HepG2 (cell line): ENCODE data around the gene RXYLT1. TPM values are rescaled to one million over a fixed set of nuclear protein-coding genes. Genes with fewer than 3 reads are reported as not detected.

Source experiments
- ATAC-seq: fragments of 200-7000 bp; cut with Tn5 transposase; 3 replicates; pipeline ENCODE4 v1.9.1; 2020; ENCODE audit warnings: mild to moderate bottlenecking, moderate library complexity
- BruUV-seq: library from RNA; stranded (reverse); fragments of 400-500 nt; replicated peaks from 2 replicates; lab custom pipeline; 2021; lab: Mats Ljungman, UMichigan
- CTCF ChIA-PET: fragments of 300-600 bp; formaldehyde crosslinking; extraction: SDS; loops from one replicate; lab custom pipeline; 2021; ENCODE audit warnings: low total read pairs, inconsistent platforms, low intra/inter-chr PET ratio; lab: Yijun Ruan, JAX
- POLR2A ChIA-PET: fragments of 350-600 bp; sonication (Branson Sonifier 250); formaldehyde crosslinking; loops from one replicate; lab custom pipeline; 2020; ENCODE audit warnings: antibody characterized with exemption, inconsistent platforms; lab: Yijun Ruan, JAX
- DNase-seq: peaks from one replicate; pipeline ENCODE4 v3.0.0-alpha.2; 2015; ENCODE audit warnings: low spot score
- FAIRE-seq: peaks from 3 replicates; lab custom pipeline; 2011; peaks lifted over from hg19 to GRCh38; lab: Jason Lieb, UNC
- H2AFZ ChIP-seq: one replicate; pipeline ENCODE4 v1.6.1; 2011; ENCODE audit warnings: low read length, inconsistent platforms
- H3K27ac ChIP-seq: fragments of 300-600 bp; 3 replicates; pipeline ENCODE4 v1.8.0; 2011; ENCODE audit warnings: mixed run types, mild to moderate bottlenecking, mixed read lengths, low read length, inconsistent platforms; ENCODE audit not compliant: insufficient read depth; ENCODE audit errors: extremely low read length
- H3K27me3 ChIP-seq, 2 experiments: fragments of 200-600 bp in 1 of 2; 2 replicates in 1 of 2; 3 replicates in 1 of 2; pipeline versions ENCODE4 v1.6.0 to v1.8.0; 2011; ENCODE audit warnings: low read length in 2 of 2, mild to moderate bottlenecking in 2 of 2, moderate library complexity in 2 of 2, inconsistent platforms in 1 of 2; ENCODE audit not compliant: insufficient read depth in 2 of 2, control insufficient read depth in 1 of 2
- H3K36me3 ChIP-seq, 2 experiments: fragments of 200-600 bp in 1 of 2; replicated peaks in 1 of 2; 2 replicates in 1 of 2; 3 replicates in 1 of 2; pipeline versions ENCODE4 v1.5.1 to v1.8.0; 2011; ENCODE audit warnings: low read length in 2 of 2, inconsistent platforms in 1 of 2; ENCODE audit not compliant: insufficient read depth in 2 of 2, control insufficient read depth in 1 of 2
- H3K4me1 ChIP-seq: 2 replicates; pipeline ENCODE4 v1.5.1; 2012; ENCODE audit warnings: low read length, inconsistent platforms; ENCODE audit not compliant: insufficient read depth
- H3K4me2 ChIP-seq: 2 replicates; pipeline ENCODE4 v1.6.0; 2011; ENCODE audit warnings: low read depth, low read length, inconsistent platforms
- H3K4me3 ChIP-seq, 3 experiments: fragments of 200-600 bp in 1 of 3; sonication (generic), shearing (Covaris generic) in 1 of 3; replicated peaks in 1 of 3; 2 replicates each; pipeline ENCODE4 v1.5.1; 2011 to 2016; ENCODE audit warnings: low read length in 3 of 3, inconsistent platforms in 2 of 3, low read depth in 2 of 3, mild to moderate bottlenecking in 2 of 3, control low read depth in 1 of 3, mixed read lengths in 1 of 3; ENCODE audit not compliant: insufficient read depth in 1 of 3
- H3K79me2 ChIP-seq: one replicate; pipeline ENCODE4 v1.6.1; 2011; ENCODE audit warnings: low read length, inconsistent platforms; ENCODE audit not compliant: insufficient read depth
- H3K9ac ChIP-seq: 2 replicates; pipeline ENCODE4 v1.6.0; 2011; ENCODE audit warnings: mild to moderate bottlenecking, low read depth, low read length, inconsistent platforms; ENCODE audit not compliant: insufficient read depth
- H3K9me3 ChIP-seq: 2 replicates; pipeline ENCODE4 v1.5.1; 2012; ENCODE audit warnings: mild to moderate bottlenecking, low read length
- H4K20me1 ChIP-seq: 2 replicates; pipeline ENCODE4 v1.6.0; 2011; ENCODE audit warnings: inconsistent platforms, mild to moderate bottlenecking, low read length, moderate library complexity; ENCODE audit not compliant: insufficient read depth
- HMG20A ChIP-seq: IDR thresholded peaks from 2 replicates; pipeline ENCODE4 v1.6.1; 2016; ENCODE audit warnings: borderline replicate concordance
- NCOA5 ChIP-seq: sonication (generic); formaldehyde crosslinking; IDR thresholded peaks from 2 replicates; pipeline ENCODE4 v1.4.0; 2020; ENCODE audit warnings: missing genetic modification reagents
- NCOR1 ChIP-seq: fragments of 200-600 bp; sonication (generic); IDR thresholded peaks from 2 replicates; pipeline ENCODE4 v1.7.0; 2017; ENCODE audit warnings: antibody characterized with exemption, low read length, borderline replicate concordance
- POLR2A ChIP-seq, 2 experiments: IDR thresholded peaks; 2 replicates each; pipeline ENCODE4 v1.6.1; 2011; ENCODE audit warnings: low read depth in 2 of 2, low read length in 2 of 2, mild to moderate bottlenecking in 1 of 2, moderate library complexity in 1 of 2; ENCODE audit not compliant: insufficient read depth in 1 of 2
- RAD21 ChIP-seq: fragments of 450-650 bp; formaldehyde crosslinking; IDR thresholded peaks from 2 replicates; pipeline ENCODE4 v1.5.0; 2020; ENCODE audit warnings: mild to moderate bottlenecking
- RXRB ChIP-seq: IDR thresholded peaks from 2 replicates; pipeline ENCODE4 v1.6.1; 2016; ENCODE audit warnings: borderline replicate concordance, missing genetic modification reagents, missing compliant biosample characterization
- SIN3B ChIP-seq: fragments of 150-350 bp; IDR thresholded peaks from 2 replicates; pipeline ENCODE4 v1.6.1; 2014; ENCODE audit warnings: low read length
- TOE1 ChIP-seq: sonication (generic); formaldehyde crosslinking; IDR thresholded peaks from 2 replicates; pipeline ENCODE4 v1.4.0; 2020; ENCODE audit warnings: mild to moderate bottlenecking, missing genetic modification reagents
- ZNF558 ChIP-seq: sonication (generic); formaldehyde crosslinking; IDR thresholded peaks from 2 replicates; pipeline ENCODE4 v1.9.0; 2022; ENCODE audit warnings: mild to moderate bottlenecking, missing genetic modification reagents, borderline replicate concordance
- ZNF709 ChIP-seq: sonication (generic); formaldehyde crosslinking; IDR thresholded peaks from 2 replicates; pipeline ENCODE4 v1.5.0; 2020; ENCODE audit warnings: mild to moderate bottlenecking, missing genetic modification reagents
- ZNF749 ChIP-seq: sonication (generic); formaldehyde crosslinking; IDR thresholded peaks from 2 replicates; pipeline ENCODE4 v1.8.0; 2022; ENCODE audit warnings: mild to moderate bottlenecking, missing genetic modification reagents, moderate library complexity, borderline replicate concordance
- ZNF816 ChIP-seq: sonication (generic); formaldehyde crosslinking; IDR thresholded peaks from 2 replicates; pipeline ENCODE4 v1.8.0; 2022; ENCODE audit warnings: missing genetic modification reagents, mild to moderate bottlenecking, borderline replicate concordance
- WGBS: methylation state at CpG from one replicate; pipeline ENCODE4 v1.1.6; 2017; ENCODE audit warnings: low lambda C conversion rate; 5-methylcytosine and 5-hydroxymethylcytosine counted together
- in situ Hi-C: cut with HindIII; loops from 2 replicates; pipeline ENCODE4 v1.10.0; 2017; ENCODE audit warnings: low pct_unique_long_range_greater_than_20kb; ENCODE audit not compliant: extremely low pct_ligation_motif_present
- intact Hi-C: fragments of 100-400 bp; cut with micrococcal nuclease; formaldehyde crosslinking; loops from one replicate; pipeline ENCODE4 v1.10.0; 2022; ENCODE audit not compliant: unreplicated experiment
- polyA plus RNA-seq, 8 experiments: library from polyadenylated mRNA; depleted of rRNA in 3 of 8; stranded (reverse) in 7 of 8; unstranded in 1 of 8; fragments of >200 nt; fragmentation: Illumina TruSeq in 4 of 8; extraction: Trizol in 4 of 8; gene quantifications; 2 replicates each; pipeline versions ENCODE4 v1.2.1 to v1.2.3, GENCODE V29; 2011 to 2016; ENCODE audit warnings: low read depth in 4 of 8, missing spikeins in 1 of 8, mixed read lengths in 1 of 8; ENCODE audit not compliant: insufficient read depth in 1 of 8
- total RNA-seq, 5 experiments: library from RNA; depleted of rRNA; stranded (reverse); fragments of >200 nt; fragmentation: Illumina TruSeq; extraction: Trizol; gene quantifications; 2 replicates each; pipeline ENCODE4 v1.2.3, GENCODE V29; 2016; ENCODE audit warnings: low read depth in 1 of 5
- TF ChIP-seq, protein P1 (sequence below): sonication (generic); formaldehyde crosslinking; conservative IDR thresholded peaks from 2 replicates; pipeline ENCODE4 v1.8.0; 2022; ENCODE audit warnings: mild to moderate bottlenecking, moderate library complexity, missing genetic modification reagents
- TF ChIP-seq, protein P2 (sequence below): IDR thresholded peaks from 2 replicates; pipeline ENCODE4 v1.6.1; 2016
- TF ChIP-seq, protein P3 (sequence below): sonication (generic); formaldehyde crosslinking; IDR thresholded peaks from 2 replicates; pipeline ENCODE4 v1.5.0; 2020; ENCODE audit warnings: missing genetic modification reagents, mild to moderate bottlenecking, borderline replicate concordance

Gene RXYLT1
- total and polyA plus RNA-seq, 2 of the 13 experiments (the other 11 are each of a cell fraction or from before 2014, with no cell fraction given), result 8.3 to 15.5 TPM

DNA sequence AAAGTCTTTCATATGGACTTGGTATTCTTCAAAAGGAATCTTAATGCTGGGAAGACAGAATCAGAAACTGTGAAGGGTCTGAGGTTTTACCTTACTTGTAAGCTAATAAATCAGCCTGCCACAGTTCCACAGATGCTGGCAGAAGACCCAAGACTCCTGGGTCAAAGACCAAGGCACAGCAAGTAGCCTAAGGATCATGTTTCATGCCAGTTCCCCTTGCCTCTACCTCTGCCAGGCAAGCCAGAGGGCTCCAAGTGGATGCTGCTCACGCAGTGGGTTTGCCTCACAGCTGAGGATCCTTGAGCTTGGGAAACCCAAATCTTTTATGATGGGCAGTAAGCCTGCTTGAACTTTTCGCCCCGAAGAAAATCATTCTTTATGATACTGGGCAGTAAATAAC is 15.2 kb upstream of the RXYLT1 start:
- no peak overlapping the region for H2AFZ ChIP-seq
- no peak for TF ChIP-seq RXRB
- no peak for TF ChIP-seq RAD21 (CRISPR knock-in tag)
- TF ChIP-seq ZNF558 (CRISPR knock-in tag), result no peak
- TF ChIP-seq ZNF749 (CRISPR knock-in tag), result no peak
- TF ChIP-seq, protein P1, sequence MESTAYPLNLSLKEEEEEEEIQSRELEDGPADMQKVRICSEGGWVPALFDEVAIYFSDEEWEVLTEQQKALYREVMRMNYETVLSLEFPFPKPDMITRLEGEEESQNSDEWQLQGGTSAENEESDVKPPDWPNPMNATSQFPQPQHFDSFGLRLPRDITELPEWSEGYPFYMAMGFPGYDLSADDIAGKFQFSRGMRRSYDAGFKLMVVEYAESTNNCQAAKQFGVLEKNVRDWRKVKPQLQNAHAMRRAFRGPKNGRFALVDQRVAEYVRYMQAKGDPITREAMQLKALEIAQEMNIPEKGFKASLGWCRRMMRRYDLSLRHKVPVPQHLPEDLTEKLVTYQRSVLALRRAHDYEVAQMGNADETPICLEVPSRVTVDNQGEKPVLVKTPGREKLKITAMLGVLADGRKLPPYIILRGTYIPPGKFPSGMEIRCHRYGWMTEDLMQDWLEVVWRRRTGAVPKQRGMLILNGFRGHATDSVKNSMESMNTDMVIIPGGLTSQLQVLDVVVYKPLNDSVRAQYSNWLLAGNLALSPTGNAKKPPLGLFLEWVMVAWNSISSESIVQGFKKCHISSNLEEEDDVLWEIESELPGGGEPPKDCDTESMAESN, result no peak
- no peaks in the 10 kb centered on the region for H4K20me1 ChIP-seq
- ChIA-PET CTCF (no interaction called here), POLR2A (no interaction called here)
- H3K79me2 ChIP-seq, result no peaks in the 10 kb centered on the region
- no peak overlapping the region for H3K27ac ChIP-seq
- no peak for DNase-seq
- H3K9me3 ChIP-seq, result no peaks in the 10 kb centered on the region
- H3K36me3 ChIP-seq, result no peaks in the 10 kb centered on the region
- no peak for FAIRE-seq
- 44% methylated on average over 3 of the region's 3 CpGs for WGBS
- H3K9ac ChIP-seq, result no peak overlapping the region
- no peak overlapping the region for H3K4me2 ChIP-seq
- H3K27me3 ChIP-seq, result no peaks in the 10 kb centered on the region
- in situ Hi-C loops (no loop called here), intact Hi-C loops (no loop called here)
- H3K4me1 ChIP-seq, result no peaks in the 10 kb centered on the region
- ATAC-seq, result no peak
- BruUV-seq, result no TSS peak
- H3K4me3 ChIP-seq, result no peak overlapping the region

DNA sequence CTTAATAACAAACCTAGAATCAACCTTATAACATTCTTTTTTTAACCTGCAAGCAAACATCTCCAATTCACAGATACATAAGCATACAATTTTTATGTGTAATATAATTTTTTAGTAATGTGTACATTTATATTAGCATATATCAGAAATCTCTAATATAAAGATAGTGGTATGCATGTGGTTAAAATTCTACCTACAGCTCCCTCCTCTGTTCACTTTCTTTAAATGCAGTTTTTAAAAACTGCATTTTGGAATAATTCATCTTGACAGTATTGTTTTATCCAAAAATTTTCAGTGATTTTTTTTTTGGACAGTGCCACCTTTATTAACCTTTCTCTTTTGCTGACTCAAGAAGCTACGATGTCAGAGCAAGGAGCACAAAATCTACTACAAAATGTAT is 13.2 kb upstream of the RXYLT1 start:
- H3K36me3 ChIP-seq, result no peaks in the 10 kb centered on the region
- H3K9me3 ChIP-seq, result no peaks in the 10 kb centered on the region
- H3K9ac ChIP-seq, result no peak overlapping the region
- intact Hi-C loops (no loop called here), in situ Hi-C loops (no loop called here)
- DNase-seq (no peak), ATAC-seq (no peak), FAIRE-seq (no peak)
- POLR2A ChIA-PET, result no interaction called here
- no peak overlapping the region for H3K4me2 ChIP-seq
- no peaks in the 10 kb centered on the region for H3K79me2 ChIP-seq
- H3K27ac ChIP-seq, result no peak overlapping the region
- H4K20me1 ChIP-seq, result no peaks in the 10 kb centered on the region
- no peak overlapping the region for H2AFZ ChIP-seq
- CTCF ChIA-PET, result no interaction called here
- no peaks in the 10 kb centered on the region for H3K27me3 ChIP-seq
- no peaks in the 10 kb centered on the region for H3K4me1 ChIP-seq
- BruUV-seq, result no TSS peak
- H3K4me3 ChIP-seq, result no peak overlapping the region
- 3% methylated on average over 1 of the region's 1 CpG for WGBS
- TF ChIP-seq TOE1 (CRISPR knock-in tag) (no peak), ZNF816 (CRISPR knock-in tag) (no peak), ZNF709 (CRISPR knock-in tag) (no peak), NCOR1 (no peak), NCOA5 (no peak), SIN3B (no peak), POLR2A (IDR thresholded peaks at IDR 0.05; ENCODE audit: insufficient read depth in 1 of 2, low read depth in 2 of 2, low read length in 2 of 2) (no peak), HMG20A (CRISPR knock-in tag) (no peak)
- TF ChIP-seq, protein P2, sequence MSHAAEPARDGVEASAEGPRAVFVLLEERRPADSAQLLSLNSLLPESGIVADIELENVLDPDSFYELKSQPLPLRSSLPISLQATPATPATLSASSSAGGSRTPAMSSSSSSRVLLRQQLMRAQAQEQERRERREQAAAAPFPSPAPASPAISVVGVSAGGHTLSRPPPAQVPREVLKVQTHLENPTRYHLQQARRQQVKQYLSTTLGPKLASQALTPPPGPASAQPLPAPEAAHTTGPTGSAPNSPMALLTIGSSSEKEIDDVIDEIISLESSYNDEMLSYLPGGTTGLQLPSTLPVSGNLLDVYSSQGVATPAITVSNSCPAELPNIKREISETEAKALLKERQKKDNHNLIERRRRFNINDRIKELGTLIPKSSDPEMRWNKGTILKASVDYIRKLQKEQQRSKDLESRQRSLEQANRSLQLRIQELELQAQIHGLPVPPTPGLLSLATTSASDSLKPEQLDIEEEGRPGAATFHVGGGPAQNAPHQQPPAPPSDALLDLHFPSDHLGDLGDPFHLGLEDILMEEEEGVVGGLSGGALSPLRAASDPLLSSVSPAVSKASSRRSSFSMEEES (CRISPR knock-in tag), result no peak
- TF ChIP-seq, protein P3, sequence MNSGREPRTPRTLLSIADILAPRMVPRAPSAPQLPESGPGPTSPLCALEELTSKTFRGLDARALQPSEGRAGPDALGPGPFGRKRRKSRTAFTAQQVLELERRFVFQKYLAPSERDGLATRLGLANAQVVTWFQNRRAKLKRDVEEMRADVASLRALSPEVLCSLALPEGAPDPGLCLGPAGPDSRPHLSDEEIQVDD (CRISPR knock-in tag), result no peak
